ENCODE results near the gene SULT1C4.
"Not testable (repeated sequence)": the region's sequence is repeated elsewhere in the genome, so short reads cannot be mapped to it uniquely, and the experiment has no call there.

Gene SULT1C4

GRCh38 chr2:108377815-108378630, at the start of gene SULT1C4:
SULT1C4 (plus strand) TSS chr2:108377954; CDS start chr2:108378338, 384 bp downstream.
- H3K9me3 ChIP-seq (ENCODE audit: control insufficient read depth, low read length) = no peaks in the 10 kb centered on the region
- H3K4me3 ChIP-seq (ENCODE audit: low read length) = no peak within 1 kb of the TSS
- no peak within 1 kb of the TSS for H3K9ac ChIP-seq (ENCODE audit: low read length)

DNA sequence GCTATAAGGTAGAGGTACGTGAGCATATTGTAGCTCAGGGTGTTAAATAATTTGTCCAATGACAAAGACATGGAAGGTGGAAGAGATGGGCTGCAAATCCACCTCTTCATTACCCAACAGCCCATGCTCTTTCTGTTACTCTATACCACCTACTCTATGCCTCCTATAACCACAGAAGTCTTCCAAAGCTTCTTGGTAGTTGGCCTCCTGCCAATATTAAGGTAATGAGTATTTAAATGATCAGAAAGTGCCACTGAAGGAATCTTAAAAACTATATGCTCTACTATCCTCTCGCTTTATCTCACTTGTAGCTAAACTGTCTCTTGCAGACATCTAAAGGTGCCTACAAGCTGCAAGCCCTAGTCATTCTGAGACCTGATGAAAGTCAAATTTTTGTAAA, 48.0 kb upstream of the SULT1C4 start:
- Histone ChIP-seq H3K9me3 (ENCODE audit: control insufficient read depth, low read length) (no peaks in the 10 kb centered on the region), H3K4me3 (ENCODE audit: low read length) (no peak overlapping the region), H3K27me3 (ENCODE audit: control insufficient read depth, insufficient read depth, low read length) (no peaks in the 10 kb centered on the region), H3K36me3 (ENCODE audit: control insufficient read depth, insufficient read depth, low read length) (no peaks in the 10 kb centered on the region), H3K4me1 (ENCODE audit: control insufficient read depth, insufficient read depth, low read length) (no peaks in the 10 kb centered on the region), H3K9ac (ENCODE audit: low read length) (no peak overlapping the region)

More at GRCh38 chr2:108377815-108378630, at the start of gene SULT1C4:
- H3K27me3 ChIP-seq (ENCODE audit: control insufficient read depth, insufficient read depth, low read length) = no peaks in the 10 kb centered on the region
- no peaks in the 10 kb centered on the region for H3K36me3 ChIP-seq (ENCODE audit: control insufficient read depth, insufficient read depth, low read length)
- peaks cover 1% of the 10 kb centered on the region for H3K4me1 ChIP-seq (ENCODE audit: control insufficient read depth, insufficient read depth, low read length)

GRCh38 chr2:108330979-108331378, 46.8 kb upstream of the SULT1C4 start:
- no peak overlapping the region for H3K9ac ChIP-seq (ENCODE audit: low read length)
- no peak overlapping the region for H3K4me3 ChIP-seq (ENCODE audit: low read length)
- no peaks in the 10 kb centered on the region for H3K36me3 ChIP-seq (ENCODE audit: control insufficient read depth, insufficient read depth, low read length)
- H3K4me1 ChIP-seq (ENCODE audit: control insufficient read depth, insufficient read depth, low read length) = no peaks in the 10 kb centered on the region
- H3K27me3 ChIP-seq (ENCODE audit: control insufficient read depth, insufficient read depth, low read length) = no peaks in the 10 kb centered on the region
- no peaks in the 10 kb centered on the region for H3K9me3 ChIP-seq (ENCODE audit: control insufficient read depth, low read length)

- Histone ChIP-seq H3K36me3 (ENCODE audit: control insufficient read depth, insufficient read depth, low read length) (no peaks in the 10 kb centered on the region), H3K4me3 (ENCODE audit: low read length) (no peak overlapping the region), H3K27me3 (ENCODE audit: control insufficient read depth, insufficient read depth, low read length) (no peaks in the 10 kb centered on the region), H3K9me3 (ENCODE audit: control insufficient read depth, low read length) (no peaks in the 10 kb centered on the region), H3K4me1 (ENCODE audit: control insufficient read depth, insufficient read depth, low read length) (no peaks in the 10 kb centered on the region), H3K9ac (ENCODE audit: low read length) (no peak overlapping the region)
Measured at GRCh38 chr2:108345951-108346350, 31.8 kb upstream of the SULT1C4 start.

DNA sequence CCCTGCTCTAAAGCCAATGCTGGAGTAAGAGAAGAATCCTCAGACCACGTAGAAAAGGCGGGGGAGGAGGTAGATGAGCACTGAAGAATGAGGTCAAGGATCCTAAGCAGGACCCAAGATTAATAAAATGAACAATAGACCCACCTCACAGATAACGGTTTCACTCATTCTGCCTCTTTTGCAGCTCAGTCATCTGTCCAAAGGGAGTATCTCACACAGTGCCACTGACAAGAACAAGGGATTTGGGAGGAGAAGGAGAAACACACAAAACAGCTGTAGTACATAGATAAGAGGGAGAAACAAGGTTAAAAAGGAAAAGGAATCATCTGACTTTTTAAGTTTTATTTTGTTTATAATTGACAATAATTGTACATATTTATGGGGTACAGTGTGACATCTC, 30.9 kb upstream of the SULT1C4 start:
- H3K4me1 ChIP-seq (ENCODE audit: control insufficient read depth, insufficient read depth, low read length) = no peaks in the 10 kb centered on the region

GRCh38 chr2:108347786-108348185, 30.0 kb upstream of the SULT1C4 start:
- H3K36me3 ChIP-seq (ENCODE audit: control insufficient read depth, insufficient read depth, low read length) = no peaks in the 10 kb centered on the region
- no peaks in the 10 kb centered on the region for H3K9me3 ChIP-seq (ENCODE audit: control insufficient read depth, low read length)
- H3K4me3 ChIP-seq (ENCODE audit: low read length) = no peak overlapping the region
- H3K27me3 ChIP-seq (ENCODE audit: control insufficient read depth, insufficient read depth, low read length) = no peaks in the 10 kb centered on the region
- no peaks in the 10 kb centered on the region for H3K4me1 ChIP-seq (ENCODE audit: control insufficient read depth, insufficient read depth, low read length)
- no peak overlapping the region for H3K9ac ChIP-seq (ENCODE audit: low read length)

More for the DNA sequence above, 30.9 kb upstream of the SULT1C4 start:
- Histone ChIP-seq H3K36me3 (ENCODE audit: control insufficient read depth, insufficient read depth, low read length) (no peaks in the 10 kb centered on the region), H3K4me3 (ENCODE audit: low read length) (no peak overlapping the region), H3K9me3 (ENCODE audit: control insufficient read depth, low read length) (no peaks in the 10 kb centered on the region), H3K9ac (ENCODE audit: low read length) (no peak overlapping the region), H3K27me3 (ENCODE audit: control insufficient read depth, insufficient read depth, low read length) (no peaks in the 10 kb centered on the region)

- Histone ChIP-seq H3K36me3 (ENCODE audit: control insufficient read depth, insufficient read depth, low read length) (no peaks in the 10 kb centered on the region), H3K4me3 (ENCODE audit: low read length) (no peak overlapping the region), H3K4me1 (ENCODE audit: control insufficient read depth, insufficient read depth, low read length) (no peaks in the 10 kb centered on the region), H3K27me3 (ENCODE audit: control insufficient read depth, insufficient read depth, low read length) (no peaks in the 10 kb centered on the region), H3K9me3 (ENCODE audit: control insufficient read depth, low read length) (no peaks in the 10 kb centered on the region), H3K9ac (ENCODE audit: low read length) (no peak overlapping the region)
Measured at GRCh38 chr2:108348816-108349570, 28.8 kb upstream of the SULT1C4 start.

- no peaks in the 10 kb centered on the region for H3K4me1 ChIP-seq (ENCODE audit: control insufficient read depth, insufficient read depth, low read length)
- H3K9ac ChIP-seq (ENCODE audit: low read length) = no peak overlapping the region
- H3K27me3 ChIP-seq (ENCODE audit: control insufficient read depth, insufficient read depth, low read length) = no peaks in the 10 kb centered on the region
- no peaks in the 10 kb centered on the region for H3K36me3 ChIP-seq (ENCODE audit: control insufficient read depth, insufficient read depth, low read length)
- H3K4me3 ChIP-seq (ENCODE audit: low read length) = no peak overlapping the region
- H3K9me3 ChIP-seq (ENCODE audit: control insufficient read depth, low read length) = no peaks in the 10 kb centered on the region
Measured at GRCh38 chr2:108349571-108349928, 28.2 kb upstream of the SULT1C4 start.

GRCh38 chr2:108351889-108352288, 25.9 kb upstream of the SULT1C4 start:
- Histone ChIP-seq H3K27me3 (ENCODE audit: control insufficient read depth, insufficient read depth, low read length) (no peaks in the 10 kb centered on the region), H3K4me1 (ENCODE audit: control insufficient read depth, insufficient read depth, low read length) (no peaks in the 10 kb centered on the region)

GRCh38 chr2:108354136-108354535, 23.6 kb upstream of the SULT1C4 start:
- Histone ChIP-seq H3K9me3 (ENCODE audit: control insufficient read depth, low read length) (no peaks in the 10 kb centered on the region), H3K4me3 (ENCODE audit: low read length) (no peak overlapping the region), H3K9ac (ENCODE audit: low read length) (no peak overlapping the region), H3K27me3 (ENCODE audit: control insufficient read depth, insufficient read depth, low read length) (no peaks in the 10 kb centered on the region), H3K4me1 (ENCODE audit: control insufficient read depth, insufficient read depth, low read length) (no peaks in the 10 kb centered on the region), H3K36me3 (ENCODE audit: control insufficient read depth, insufficient read depth, low read length) (no peaks in the 10 kb centered on the region)

More at GRCh38 chr2:108351889-108352288, 25.9 kb upstream of the SULT1C4 start:
- Histone ChIP-seq H3K4me3 (ENCODE audit: low read length) (no peak overlapping the region), H3K36me3 (ENCODE audit: control insufficient read depth, insufficient read depth, low read length) (no peaks in the 10 kb centered on the region), H3K9ac (ENCODE audit: low read length) (no peak overlapping the region), H3K9me3 (ENCODE audit: control insufficient read depth, low read length) (no peaks in the 10 kb centered on the region)

GRCh38 chr2:108355906-108356734, 21.6 kb upstream of the SULT1C4 start:
- Histone ChIP-seq H3K27me3 (ENCODE audit: control insufficient read depth, insufficient read depth, low read length) (no peaks in the 10 kb centered on the region), H3K36me3 (ENCODE audit: control insufficient read depth, insufficient read depth, low read length) (no peaks in the 10 kb centered on the region), H3K9me3 (ENCODE audit: control insufficient read depth, low read length) (no peaks in the 10 kb centered on the region), H3K4me3 (ENCODE audit: low read length) (no peak overlapping the region), H3K9ac (ENCODE audit: low read length) (no peak overlapping the region), H3K4me1 (ENCODE audit: control insufficient read depth, insufficient read depth, low read length) (no peaks in the 10 kb centered on the region)

- H3K9me3 ChIP-seq (ENCODE audit: control insufficient read depth, low read length); H3K4me1 ChIP-seq (ENCODE audit: control insufficient read depth, insufficient read depth, low read length); H3K27me3 ChIP-seq (ENCODE audit: control insufficient read depth, insufficient read depth, low read length); H3K9ac ChIP-seq (ENCODE audit: low read length); H3K36me3 ChIP-seq (ENCODE audit: control insufficient read depth, insufficient read depth, low read length); H3K4me3 ChIP-seq (ENCODE audit: low read length): not testable (repeated sequence)
Measured at GRCh38 chr2:108359336-108359735, 18.4 kb upstream of the SULT1C4 start.

Data from mucosa of stomach (tissue), 1 donor.